ENCODE measurements around the gene CPA1. TPM values are rescaled to one million over a fixed set of nuclear protein-coding genes. Genes with fewer than 3 reads are reported as not detected.

CPA1 gene
- total RNA-seq, 2 experiments from 2014 or later = not detected

GRCh38 chr7:130351791-130352090, 28.6 kb upstream of the CPA1 start:
- intact Hi-C loops (cut with DNase I, micrococcal nuclease) = no loop called here
- Mint-ChIP-seq H3K4me1 (ENCODE audit: low read depth) (no peaks in the 10 kb centered on the region), H3K27me3 (no peaks in the 10 kb centered on the region), H3K4me3 (no peak overlapping the region), H3K27ac (no peak overlapping the region), H3K36me3 (ENCODE audit: low read depth) (no peaks in the 10 kb centered on the region), H3K9me3 (no peaks in the 10 kb centered on the region)
- no peak for DNase-seq
- no peak for ATAC-seq (ENCODE audit: poor library complexity)
- ChIA-PET CTCF (no interaction called here), POLR2A (no interaction called here)
- H3K4me1 ChIP-seq (ENCODE audit: insufficient read depth, low read length) = peaks cover 7% of the 10 kb centered on the region
- no peak for TF ChIP-seq CTCF (IDR thresholded peaks at IDR 0.05)
- H3K27me3 ChIP-seq (ENCODE audit: control insufficient read depth in 1 of 2, insufficient read depth in 2 of 2, low read length in 2 of 2) = no peaks in the 10 kb centered on the region
- H3K4me3 ChIP-seq (ENCODE audit: low read length) = no peak overlapping the region
- H3K9me3 ChIP-seq (ENCODE audit: control insufficient read depth in 1 of 2, insufficient read depth in 1 of 2, low read length in 2 of 2) = no peaks in the 10 kb centered on the region
- H3K36me3 ChIP-seq (ENCODE audit: insufficient read depth, low read length) = no peaks in the 10 kb centered on the region
- H3K27ac ChIP-seq (ENCODE audit: low read depth in 1 of 2, low read length in 2 of 2) = no peak overlapping the region

GRCh38 chr7:130352194-130353074, 27.9 kb upstream of the CPA1 start:
- Histone ChIP-seq H3K27me3 (ENCODE audit: control insufficient read depth in 1 of 2, insufficient read depth in 2 of 2, low read length in 2 of 2) (no peaks in the 10 kb centered on the region), H3K4me1 (ENCODE audit: insufficient read depth, low read length) (peaks cover 7% of the 10 kb centered on the region), H3K36me3 (ENCODE audit: insufficient read depth, low read length) (no peaks in the 10 kb centered on the region), H3K27ac (ENCODE audit: low read depth in 1 of 2, low read length in 2 of 2) (no peak overlapping the region), H3K9me3 (ENCODE audit: control insufficient read depth in 1 of 2, insufficient read depth in 1 of 2, low read length in 2 of 2) (no peaks in the 10 kb centered on the region), H3K4me3 (ENCODE audit: low read length) (no peak overlapping the region)
- POLR2A ChIA-PET = no interaction called here
- DNase-seq = no peak
- no peaks in the 10 kb centered on the region for H3K4me1 Mint-ChIP-seq (ENCODE audit: low read depth)
- H3K4me3 Mint-ChIP-seq = no peak overlapping the region
- no peaks in the 10 kb centered on the region for H3K9me3 Mint-ChIP-seq
- TF ChIP-seq CTCF (IDR thresholded peaks at IDR 0.05) = no peak
- H3K27ac Mint-ChIP-seq = no peak overlapping the region
- no peaks in the 10 kb centered on the region for H3K27me3 Mint-ChIP-seq
- no peaks in the 10 kb centered on the region for H3K36me3 Mint-ChIP-seq (ENCODE audit: low read depth)
- no peak for ATAC-seq (ENCODE audit: poor library complexity)
- CTCF ChIA-PET = no interaction called here
- intact Hi-C loops (cut with DNase I, micrococcal nuclease) = no loop called here

- H3K9me3 ChIP-seq (ENCODE audit: control insufficient read depth in 1 of 2, insufficient read depth in 1 of 2, low read length in 2 of 2) = no peaks in the 10 kb centered on the region
- no peak overlapping the region for H3K27ac Mint-ChIP-seq
- POLR2A ChIA-PET = no interaction called here
- H3K36me3 Mint-ChIP-seq (ENCODE audit: low read depth) = no peaks in the 10 kb centered on the region
- DNase-seq = no peak
- no peaks in the 10 kb centered on the region for H3K9me3 Mint-ChIP-seq
- no peaks in the 10 kb centered on the region for H3K4me1 Mint-ChIP-seq (ENCODE audit: low read depth)
- no peak for ATAC-seq (ENCODE audit: poor library complexity)
- H3K27ac ChIP-seq (ENCODE audit: low read depth in 1 of 2, low read length in 2 of 2) = no peak overlapping the region
- intact Hi-C loops (cut with DNase I, micrococcal nuclease) = no loop called here
- no peaks in the 10 kb centered on the region for H3K36me3 ChIP-seq (ENCODE audit: insufficient read depth, low read length)
- CTCF ChIA-PET = no interaction called here
- H3K27me3 ChIP-seq (ENCODE audit: control insufficient read depth in 1 of 2, insufficient read depth in 2 of 2, low read length in 2 of 2) = no peaks in the 10 kb centered on the region
- H3K4me3 ChIP-seq (ENCODE audit: low read length) = no peak overlapping the region
- no peaks in the 10 kb centered on the region for H3K27me3 Mint-ChIP-seq
- no peak overlapping the region for H3K4me3 Mint-ChIP-seq
- no peak for TF ChIP-seq CTCF (IDR thresholded peaks at IDR 0.05)
- peaks cover 7% of the 10 kb centered on the region for H3K4me1 ChIP-seq (ENCODE audit: insufficient read depth, low read length)
These were observed 27.1 kb upstream of the CPA1 start for GRCh38 chr7:130353196-130353595.
